NK-92 (cell line): Measurements from ENCODE around the gene IFI27L1.

Source experiments
- DNase-seq: peaks from one replicate; lab custom pipeline; 2025; ENCODE audit not compliant: unreplicated experiment; lab: John Stamatoyannopoulos, UW

Gene IFI27L1

DNA sequence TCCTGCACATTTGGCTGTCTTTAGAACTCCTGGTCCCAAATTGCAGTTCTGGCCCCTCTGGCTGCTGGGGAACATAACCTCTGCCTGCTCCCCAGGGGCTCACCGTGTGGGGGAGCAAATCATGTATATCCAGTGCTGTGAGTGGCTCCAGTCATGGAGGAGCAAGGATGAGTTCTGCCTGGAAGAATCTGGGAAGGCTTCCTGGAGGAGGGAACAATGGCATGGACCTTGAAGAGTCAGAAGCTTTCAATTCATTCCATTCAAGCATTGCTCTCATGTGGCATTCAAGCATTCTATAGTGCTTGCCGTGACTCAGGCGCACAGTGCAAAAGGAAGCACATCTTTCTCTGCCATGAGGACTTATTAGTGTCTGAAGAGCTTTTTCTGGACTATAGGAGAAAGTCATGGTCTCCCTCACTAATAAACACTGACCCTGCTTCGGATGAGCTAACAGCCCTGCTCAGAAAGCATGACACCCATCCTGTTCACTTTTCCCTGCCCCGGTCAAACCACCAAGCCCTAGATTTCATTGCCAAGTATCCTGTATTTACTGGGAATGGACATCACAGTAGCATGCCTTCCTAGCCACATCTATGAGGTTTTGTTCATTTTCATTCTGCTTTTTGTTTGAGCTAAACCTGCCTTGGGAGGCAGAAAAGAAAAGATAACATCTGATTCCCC is 32.9 kb downstream of the IFI27L1 start:
- no peak for DNase-seq

DNA sequence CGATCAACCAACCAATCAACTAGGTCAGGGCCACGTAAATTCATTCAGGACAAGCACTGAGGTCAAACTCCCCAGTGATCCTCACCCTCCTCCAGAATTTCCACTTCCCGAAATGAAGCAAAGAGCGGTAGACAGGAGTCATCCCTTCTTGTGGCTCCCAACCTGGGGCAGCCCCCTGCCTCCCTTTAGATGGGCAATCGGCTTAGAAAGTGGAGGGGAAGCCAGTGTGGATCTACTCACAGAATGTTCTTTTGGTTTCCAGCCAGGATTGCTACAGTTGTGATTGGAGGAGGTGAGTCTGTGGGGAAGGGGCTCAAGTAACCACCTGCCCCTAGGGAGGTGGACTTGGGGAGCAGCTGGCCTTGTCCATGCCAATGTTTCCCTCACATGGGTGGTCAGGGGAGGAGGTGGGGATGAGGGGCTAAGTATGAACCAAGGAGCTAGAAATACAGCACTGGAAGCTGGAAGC is 33.5 kb downstream of the IFI27L1 start:
- no peak for DNase-seq

- no peak for DNase-seq
These were observed 34.0 kb downstream of the IFI27L1 start for GRCh38 chr14:94115058-94115591.

DNA sequence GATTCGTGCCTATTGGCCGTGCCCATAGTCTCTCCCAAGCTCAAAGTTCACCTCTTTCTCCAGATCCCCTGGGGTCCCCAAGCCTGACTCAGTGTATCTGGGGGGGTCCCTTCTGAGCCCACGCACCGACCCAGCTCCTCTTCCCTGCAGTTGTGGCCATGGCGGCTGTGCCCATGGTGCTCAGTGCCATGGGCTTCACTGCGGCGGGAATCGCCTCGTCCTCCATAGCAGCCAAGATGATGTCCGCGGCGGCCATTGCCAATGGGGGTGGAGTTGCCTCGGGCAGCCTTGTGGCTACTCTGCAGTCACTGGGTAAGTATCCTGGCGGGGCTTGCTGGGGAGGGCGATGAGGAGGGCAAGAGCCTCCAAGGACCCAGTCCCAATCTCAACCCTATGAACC is 34.5 kb downstream of the IFI27L1 start:
- no peak for DNase-seq

GRCh38 chr14:94116701-94117100 is 35.6 kb downstream of the IFI27L1 start:
- DNase-seq = no peak

DNA sequence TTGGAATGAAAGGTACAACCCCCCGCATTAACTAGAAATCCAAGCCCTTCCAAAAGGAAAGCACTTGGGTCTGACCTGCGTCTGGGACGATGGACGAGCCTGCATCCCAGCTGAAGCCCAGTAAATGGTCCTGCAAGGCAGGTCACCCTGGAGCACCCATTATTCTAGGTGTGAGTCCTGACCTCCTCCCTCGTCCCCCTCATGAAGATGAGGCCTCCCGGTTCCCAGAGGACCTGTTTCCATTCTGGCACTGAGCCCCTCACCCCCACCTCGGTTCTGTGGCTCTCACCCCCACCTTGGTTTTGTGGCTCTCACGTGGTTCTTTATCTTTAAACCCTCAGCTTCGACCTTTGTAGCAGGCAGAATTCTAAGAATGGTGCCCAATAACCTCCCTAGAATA is 36.7 kb downstream of the IFI27L1 start:
- DNase-seq = no peak

GRCh38 chr14:94119071-94119470 is 38.0 kb downstream of the IFI27L1 start:
- no peak for DNase-seq

- no peak for DNase-seq
These were observed 39.7 kb downstream of the IFI27L1 start for GRCh38 chr14:94120667-94121340.

DNA sequence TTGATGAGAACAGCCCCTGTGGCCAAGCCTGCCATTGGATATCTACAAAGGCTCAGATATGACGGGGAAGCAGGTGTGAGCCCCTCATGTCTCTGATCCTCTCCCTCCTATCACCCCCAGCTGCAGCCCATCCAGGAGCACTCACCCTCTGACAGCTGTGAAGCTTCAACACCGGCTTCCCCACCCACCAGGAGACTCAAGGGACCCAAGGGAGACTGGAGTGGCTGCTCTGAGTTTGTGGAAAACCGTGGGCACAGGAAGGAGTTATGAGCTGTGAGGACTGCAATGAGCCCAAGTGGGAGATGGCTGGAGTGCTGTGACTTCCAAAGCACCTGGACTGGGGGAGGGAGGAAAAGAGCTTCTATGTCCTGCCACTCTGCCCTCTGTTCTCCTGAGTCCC is 40.4 kb downstream of the IFI27L1 start:
- DNase-seq = no peak

- DNase-seq = no peak
These were observed 41.3 kb downstream of the IFI27L1 start for GRCh38 chr14:94122438-94122837.

- no peak for DNase-seq
These were observed 42.2 kb downstream of the IFI27L1 start for GRCh38 chr14:94123296-94123695.

DNA sequence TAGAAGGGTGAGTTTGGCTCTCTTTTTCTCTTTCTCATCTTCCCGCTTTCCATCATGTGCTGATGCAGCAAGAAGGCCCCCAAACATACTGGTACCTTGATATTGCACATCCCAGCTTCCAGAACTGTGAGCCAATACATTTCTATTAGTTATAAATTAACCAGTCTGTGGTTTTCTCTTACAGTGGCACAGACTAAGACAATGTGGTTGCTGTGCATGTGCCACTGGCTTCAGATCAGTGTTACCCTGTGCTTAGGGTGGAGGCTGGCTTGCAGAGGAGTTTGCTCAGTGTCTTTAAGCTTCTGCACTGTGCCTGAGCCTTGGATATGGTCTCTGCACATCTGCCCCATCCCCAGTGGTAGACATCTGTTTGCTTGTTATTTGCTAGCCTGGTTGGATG is 42.8 kb downstream of the IFI27L1 start:
- DNase-seq = no peak

DNA sequence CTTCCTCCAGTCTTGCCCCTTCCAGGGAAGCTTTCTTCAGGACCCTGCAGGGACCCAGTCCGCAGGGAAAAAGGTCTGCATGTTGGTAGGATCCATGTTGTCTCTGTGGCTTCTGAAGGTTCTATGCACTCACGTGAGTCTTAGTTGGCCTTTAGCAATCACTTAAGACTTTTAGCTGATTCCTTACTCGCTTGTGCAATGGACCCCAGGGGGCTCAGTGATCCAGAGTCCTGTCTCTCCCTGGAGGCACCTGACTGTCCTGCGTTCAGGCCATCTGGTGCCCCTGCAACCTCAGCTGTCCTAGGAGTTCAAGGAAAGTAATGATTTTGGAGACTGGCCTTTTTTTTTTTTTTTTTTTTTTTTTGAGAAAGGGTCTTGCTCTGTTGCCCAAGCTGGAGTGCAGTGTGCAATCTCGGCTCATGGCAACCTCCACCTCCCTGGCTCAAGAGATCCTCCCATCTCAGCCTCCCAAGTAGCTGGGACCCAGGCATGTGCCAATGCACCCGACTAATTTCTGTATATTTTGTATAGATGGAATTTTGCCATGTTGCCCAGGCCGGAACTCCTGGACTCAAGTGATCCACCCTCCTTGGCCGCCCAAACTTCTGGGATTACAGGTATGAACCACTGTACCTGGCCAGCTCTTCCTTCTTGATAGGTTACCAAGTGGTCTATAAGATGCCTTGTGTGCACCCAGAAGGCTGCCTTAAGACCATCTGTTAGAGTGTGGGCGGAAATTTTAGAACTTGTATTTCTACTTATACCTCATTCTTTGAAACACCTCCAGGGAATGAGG is 43.7 kb downstream of the IFI27L1 start:
- no peak for DNase-seq

DNA sequence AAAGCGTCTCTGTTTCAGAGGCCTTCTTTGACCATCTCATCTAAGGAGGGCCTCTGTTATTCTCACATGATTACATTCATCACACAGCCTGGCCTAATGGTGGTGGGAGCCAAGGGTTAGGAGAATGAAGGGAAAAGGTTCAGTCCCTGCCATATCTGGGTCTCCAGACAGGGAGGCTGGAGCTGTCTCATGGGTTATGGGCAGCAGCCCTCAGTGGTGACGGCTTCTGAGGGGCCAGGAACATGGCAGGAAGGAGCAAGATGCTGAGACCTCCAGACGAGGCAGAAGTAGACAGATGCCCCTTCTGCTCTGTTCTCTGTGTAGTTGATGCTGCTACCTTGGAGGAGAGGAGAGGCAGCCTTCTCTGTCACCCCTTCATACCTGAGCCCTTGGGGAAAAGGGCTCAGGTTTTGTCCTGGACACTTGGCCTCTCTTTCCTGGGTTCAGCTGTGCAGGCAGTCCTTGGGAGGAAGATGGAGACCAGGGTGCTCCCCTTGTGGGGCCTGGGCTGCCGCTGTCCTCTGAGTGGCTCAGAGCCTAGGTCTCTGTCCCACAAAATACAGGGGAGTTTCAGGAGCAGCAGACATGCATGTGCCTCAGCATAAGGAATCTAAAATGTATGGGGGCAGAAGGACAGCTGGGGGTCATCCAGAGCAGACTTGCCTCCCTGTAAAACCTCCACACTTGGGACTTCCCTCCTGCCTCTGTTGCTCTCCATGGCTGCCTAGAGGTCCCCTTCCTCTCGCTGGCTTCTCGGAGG is 44.7 kb downstream of the IFI27L1 start:
- DNase-seq = no peak

GRCh38 chr14:94126419-94126677 is 45.2 kb downstream of the IFI27L1 start:
- DNase-seq = no peak

DNA sequence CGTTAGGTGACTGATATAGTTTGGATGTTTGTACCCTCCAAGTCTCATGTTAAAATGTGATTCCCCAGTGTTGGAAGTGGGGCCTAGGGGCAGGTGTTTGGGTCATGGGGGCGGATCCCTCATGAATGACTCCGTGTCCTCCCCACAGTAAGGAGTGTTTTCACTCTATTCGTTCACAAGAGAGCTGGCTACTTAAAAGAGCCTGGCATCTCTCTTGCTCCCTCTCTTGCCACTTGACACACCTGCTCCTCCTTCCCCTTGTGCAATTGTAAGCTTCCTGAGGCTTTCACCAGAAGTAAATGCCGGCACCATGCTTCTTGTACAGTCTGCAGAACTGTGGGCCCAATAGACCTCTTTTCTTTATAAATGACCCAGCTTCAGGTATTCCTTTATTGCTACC is 45.7 kb downstream of the IFI27L1 start:
- DNase-seq = no peak

GRCh38 chr14:94127330-94127729 is 46.2 kb downstream of the IFI27L1 start:
- no peak for DNase-seq

DNA sequence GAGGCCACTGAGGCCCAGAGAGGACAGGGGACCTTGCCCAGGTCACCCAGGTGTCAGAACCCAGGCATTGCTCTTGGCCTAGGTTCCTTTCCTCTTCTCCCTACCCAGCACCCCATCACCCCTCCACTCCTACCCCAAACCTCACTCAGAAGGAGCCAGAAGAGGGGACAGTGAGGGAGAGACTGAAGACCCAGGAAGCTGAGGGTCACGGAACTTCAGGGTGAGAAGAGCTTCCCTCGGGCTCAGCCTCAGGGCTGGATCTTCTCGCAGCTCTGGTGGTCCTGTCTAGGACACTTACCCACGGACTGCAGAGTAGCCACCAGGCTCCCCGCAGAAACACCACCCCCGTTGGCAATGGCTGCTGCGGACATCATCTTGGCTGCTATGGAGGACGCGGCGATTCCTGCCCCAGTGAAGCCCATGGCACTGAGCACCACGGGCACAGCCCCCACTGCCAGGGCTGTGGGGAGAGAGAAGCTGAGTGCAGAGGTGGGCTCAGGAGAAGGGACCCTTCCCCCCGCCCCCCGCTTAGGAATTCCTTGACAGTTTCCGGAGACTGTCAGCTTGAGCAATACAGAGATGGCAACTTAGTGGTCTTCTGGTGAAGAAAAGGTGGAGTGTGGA is 47.2 kb downstream of the IFI27L1 start:
- DNase-seq = no peak

- peak; percentile 15 for DNase-seq
These were observed 48.1 kb downstream of the IFI27L1 start, which contains the start of gene IFI27L2 for GRCh38 chr14:94129111-94129757. TSS of gene IFI27L2 (minus strand) at chr14:94129604. CDS start at chr14:94129564, 40 bp downstream.

DNA sequence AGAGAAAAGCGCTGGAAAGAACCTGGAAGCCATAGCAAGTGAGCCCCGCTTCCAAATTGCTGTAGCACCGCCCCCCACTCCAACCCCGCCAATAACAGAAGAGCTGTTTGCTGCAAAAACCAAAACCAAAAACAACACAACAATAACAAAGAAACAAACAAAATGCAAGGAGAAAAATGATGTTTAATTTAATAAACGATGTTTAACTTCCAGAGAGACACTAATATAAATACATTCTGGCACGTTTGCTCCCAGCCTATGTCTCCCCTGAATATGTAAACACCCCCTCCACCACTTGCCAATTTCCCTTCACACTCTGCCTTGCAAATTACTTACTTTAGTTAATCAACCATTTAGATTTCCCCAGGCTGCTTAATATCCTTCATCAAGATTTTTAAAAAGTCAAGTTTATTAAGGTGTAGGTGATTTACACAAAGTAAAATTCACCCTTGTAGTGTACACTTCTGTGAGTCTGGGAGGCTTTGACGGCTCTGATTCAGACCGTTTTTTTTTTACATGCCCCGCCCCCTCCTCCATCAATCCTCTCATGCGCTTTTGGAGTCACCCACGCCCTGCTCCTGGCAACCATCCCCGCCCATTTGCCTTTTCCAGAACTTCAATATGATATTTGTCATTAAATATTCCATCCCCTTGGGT is 48.8 kb downstream of the IFI27L1 start:
- no peak for DNase-seq
